Measurements from ENCODE around the gene CTAG1A.

- no peak for TF ChIP-seq CTCF (IDR thresholded peaks at IDR 0.05)
- TF ChIP-seq POLR2A (IDR thresholded peaks at IDR 0.05), result no peak
Observed at GRCh38 chrX:154593201-154593600, 8.3 kb downstream of the CTAG1A start.

Measured in lower leg skin (tissue), 3 donors.